ENCODE measurements around the gene SEMA3C.
A peak's percentile ranks its signal among the peaks of the same experiment; 100 is the strongest.

Gene SEMA3C

GRCh38 chr7:80924090-80924489 is 5.2 kb upstream of the SEMA3C start:
- no peak for DNase-seq

GRCh38 chr7:80923211-80923612 is 4.4 kb upstream of the SEMA3C start:
- no peak for DNase-seq

- DNase-seq, result no peak
Measured at GRCh38 chr7:80922253-80923049, 3.6 kb upstream of the SEMA3C start.

GRCh38 chr7:80921130-80921529 is 2.3 kb upstream of the SEMA3C start:
- DNase-seq, result no peak

GRCh38 chr7:80918399-80918798 is 452 bp downstream of the SEMA3C start:
- DNase-seq, result peak in 1 of 5 experiments; percentile 47

- DNase-seq, result no peak
Measured at GRCh38 chr7:80916770-80917741, 1.8 kb downstream of the SEMA3C start.

GRCh38 chr7:80910228-80910627 is 8.6 kb downstream of the SEMA3C start:
- DNase-seq, result no peak

GRCh38 chr7:80908360-80908797 is 10.5 kb downstream of the SEMA3C start:
- DNase-seq, result no peak

- no peak for DNase-seq
Measured at GRCh38 chr7:80907612-80908011, 11.2 kb downstream of the SEMA3C start.

- no peak for DNase-seq
Measured at GRCh38 chr7:80907141-80907601, 11.7 kb downstream of the SEMA3C start.

GRCh38 chr7:80905334-80905733 is 13.5 kb downstream of the SEMA3C start:
- no peak for DNase-seq

- DNase-seq, result no peak
Measured at GRCh38 chr7:80902716-80903308, 16.0 kb downstream of the SEMA3C start.

GRCh38 chr7:80902019-80902418 is 16.8 kb downstream of the SEMA3C start:
- no peak for DNase-seq

- DNase-seq, result no peak
Measured at GRCh38 chr7:80900583-80901576, 18.0 kb downstream of the SEMA3C start.

GRCh38 chr7:80896906-80897598 is 21.8 kb downstream of the SEMA3C start:
- no peak for DNase-seq

- no peak for DNase-seq
Measured at GRCh38 chr7:80895056-80895455, 23.8 kb downstream of the SEMA3C start.

- DNase-seq, result no peak
Measured at GRCh38 chr7:80891259-80891544, 27.6 kb downstream of the SEMA3C start.

- DNase-seq, result no peak
Measured at GRCh38 chr7:80890426-80891258, 28.2 kb downstream of the SEMA3C start.

GRCh38 chr7:80889525-80889924 is 29.3 kb downstream of the SEMA3C start:
- DNase-seq, result no peak

GRCh38 chr7:80885757-80886156 is 33.1 kb downstream of the SEMA3C start:
- DNase-seq, result no peak
